Liver (tissue), 9 donors: ENCODE measurements around the gene ZNF629. TPM values are rescaled to one million over a fixed set of nuclear protein-coding genes. Genes with fewer than 3 reads are reported as not detected.

Experiments used
- DNase-seq: peaks from one replicate; pipeline ENCODE4 v3.0.0-alpha.2; 2017; ENCODE audit warnings: low spot score
- H3K27ac ChIP-seq, 2 donors: one replicate each; pipeline ENCODE4 v1.7.0; 2013; ENCODE audit warnings: inconsistent platforms in 2 of 2, low read length in 2 of 2, control low read depth in 1 of 2, low read depth in 1 of 2, mild to moderate bottlenecking in 1 of 2
- H3K27me3 ChIP-seq, 4 donors: one replicate each; pipeline versions ENCODE4 v1.6.1 to v1.7.0; 2013; ENCODE audit warnings: low read length in 3 of 4, inconsistent platforms in 1 of 4, mild to moderate bottlenecking in 1 of 4, moderate library complexity in 1 of 4; ENCODE audit not compliant: control insufficient read depth in 4 of 4, insufficient read depth in 4 of 4
- H3K36me3 ChIP-seq, 4 donors: one replicate each; pipeline versions ENCODE4 v1.6.1 to v1.7.0; 2013; ENCODE audit warnings: low read length in 3 of 4, mild to moderate bottlenecking in 3 of 4, low read depth in 1 of 4, moderate library complexity in 1 of 4; ENCODE audit not compliant: control insufficient read depth in 4 of 4, insufficient read depth in 3 of 4
- H3K4me1 ChIP-seq, 4 donors: one replicate each; pipeline versions ENCODE4 v1.6.1 to v1.7.0; 2013; ENCODE audit warnings: low read length in 3 of 4, mild to moderate bottlenecking in 3 of 4, moderate library complexity in 1 of 4; ENCODE audit not compliant: control insufficient read depth in 4 of 4, insufficient read depth in 4 of 4
- H3K4me3 ChIP-seq, 3 donors: one replicate each; pipeline versions ENCODE4 v1.6.1 to v1.7.0; 2013; ENCODE audit warnings: low read length in 3 of 3, control low read depth in 1 of 3, low read depth in 1 of 3, mild to moderate bottlenecking in 1 of 3
- H3K9ac ChIP-seq, 2 donors: one replicate each; pipeline ENCODE4 v1.7.0; 2013; ENCODE audit warnings: low read length in 2 of 2, mild to moderate bottlenecking in 2 of 2, moderate library complexity in 2 of 2, control low read depth in 1 of 2, low read depth in 1 of 2
- H3K9me3 ChIP-seq, 4 donors: one replicate each; pipeline versions ENCODE4 v1.6.1 to v1.7.0; 2013; ENCODE audit warnings: low read length in 3 of 4; ENCODE audit not compliant: control insufficient read depth in 4 of 4
- ATF3 ChIP-seq: IDR thresholded peaks from 2 replicates; pipeline ENCODE4 v1.6.1; 2016; ENCODE audit warnings: antibody characterized with exemption
- CTCF ChIP-seq: fragments of 150-350 bp; IDR thresholded peaks from 2 replicates; pipeline ENCODE4 v1.5.1; 2017; ENCODE audit warnings: improper control_type of control experiment, low read depth, low read length; ENCODE audit not compliant: missing input control
- EGR1 ChIP-seq, 2 donors: IDR thresholded peaks; 2 replicates each; pipeline ENCODE4 v1.6.1; 2016 to 2018; ENCODE audit warnings: antibody characterized with exemption in 2 of 2, low read depth in 2 of 2
- FOXA1 ChIP-seq: IDR thresholded peaks from 2 replicates; pipeline ENCODE4 v1.6.1; 2016; ENCODE audit warnings: antibody characterized with exemption
- GABPA ChIP-seq, 2 donors: IDR thresholded peaks in 1 of 2; conservative IDR thresholded peaks in 1 of 2; 2 replicates each; pipeline ENCODE4 v1.6.1; 2016; ENCODE audit warnings: antibody characterized with exemption in 2 of 2, mild to moderate bottlenecking in 1 of 2, moderate library complexity in 1 of 2
- HNF4A ChIP-seq, 2 donors: conservative IDR thresholded peaks; 2 replicates each; pipeline ENCODE4 v1.6.1; 2016; ENCODE audit warnings: antibody characterized with exemption in 2 of 2, mild to moderate bottlenecking in 2 of 2
- HNF4G ChIP-seq: IDR thresholded peaks from 2 replicates; pipeline ENCODE4 v1.6.1; 2016; ENCODE audit warnings: antibody characterized with exemption
- JUND ChIP-seq, 2 donors: IDR thresholded peaks; 2 replicates each; pipeline ENCODE4 v1.6.1; 2016; ENCODE audit warnings: antibody characterized with exemption in 2 of 2
- NR2F2 ChIP-seq: IDR thresholded peaks from 2 replicates; pipeline ENCODE4 v1.6.1; 2016; ENCODE audit warnings: antibody characterized with exemption
- RAD21 ChIP-seq, 2 donors: IDR thresholded peaks; 2 replicates each; pipeline ENCODE4 v1.6.1; 2016; ENCODE audit warnings: antibody characterized with exemption in 2 of 2, mild to moderate bottlenecking in 2 of 2
- RXRA ChIP-seq, 2 donors: IDR thresholded peaks; 2 replicates each; pipeline ENCODE4 v1.6.1; 2017 to 2018; ENCODE audit warnings: antibody characterized with exemption in 2 of 2, mild to moderate bottlenecking in 1 of 2
- SP1 ChIP-seq: IDR thresholded peaks from 2 replicates; pipeline ENCODE4 v1.6.1; 2018; ENCODE audit warnings: antibody characterized with exemption, mild to moderate bottlenecking
- TAF1 ChIP-seq: conservative IDR thresholded peaks from 2 replicates; pipeline ENCODE4 v1.6.1; 2016; ENCODE audit warnings: antibody characterized with exemption, mild to moderate bottlenecking
- YY1 ChIP-seq: IDR thresholded peaks from 2 replicates; pipeline ENCODE4 v1.6.1; 2016; ENCODE audit warnings: antibody characterized with exemption, mild to moderate bottlenecking
- WGBS: extraction: QIAGEN DNeasy Blood & Tissue Kit; methylation state at CpG from one replicate; pipeline ENCODE4 v1.1.7; 2013; 5-methylcytosine and 5-hydroxymethylcytosine counted together
- polyA plus RNA-seq, 2 donors: library from polyadenylated mRNA; stranded (reverse) in 1 of 2; unstranded in 1 of 2; fragments of 200-250 nt in 1 of 2; fragments of >200 nt in 1 of 2; fragmentation: Nextera tagmentation in 1 of 2; extraction: Ambion mirVana in 1 of 2; gene quantifications; one replicate each; pipeline versions ENCODE4 v1.2.1 to v1.2.3, GENCODE V29; 2013 to 2015
- total RNA-seq, 2 donors: library from RNA; depleted of rRNA; stranded (reverse); fragments of >200 nt; gene quantifications; one replicate each; pipeline ENCODE4 v1.2.3, GENCODE V29; 2014
- donor health status: healthy.
- donor health status: healthy.
- donor health status: healthy.
- donor health status: healthy.
- donor health status: healthy.

Gene ZNF629
- total RNA-seq (1 to 10 TPM; 3.3 to 4.2 TPM), polyA plus RNA-seq (1 to 10 TPM in 1 of 2 donors, under 1 TPM in 1; 0.86 to 3.5 TPM)

GRCh38 chr16:30786936-30787612 lies at the start of gene ZNF629:
Gene ZNF629, minus strand, starts transcription at chr16:30787205. Its CDS starts 2,723 bp downstream, at chr16:30784482.
- 1% methylated on average over 37 of the region's 37 CpGs for WGBS
- Histone ChIP-seq H3K27me3 (no peaks in the 10 kb centered on the region), H3K4me3 (peak within 1 kb of the TSS; percentile 84 to 98 (median 92)), H3K36me3 (peaks cover 0 to 14% (median 4%) of the 10 kb centered on the region in 4 donors), H3K9me3 (no peaks in the 10 kb centered on the region), H3K27ac (peak within 1 kb of the TSS; percentile 39 to 56), H3K4me1 (peaks cover 5 to 20% (median 11%) of the 10 kb centered on the region in 4 donors), H3K9ac (peak within 1 kb of the TSS in 1 of 2 donors; percentile 50)
- DNase-seq: peak; percentile 63
- TF ChIP-seq SP1 (peak; percentile 43), JUND (IDR thresholded peaks at IDR 0.05) (no peak), RAD21 (IDR thresholded peaks at IDR 0.05) (peak; percentile 27 to 48), RXRA (IDR thresholded peaks at IDR 0.05) (peak; percentile 55 to 85), FOXA1 (no peak), EGR1 (IDR thresholded peaks at IDR 0.05; ENCODE audit: low read depth in 2 of 2) (peak; percentile 15 to 52), NR2F2 (peak; percentile 88), GABPA (IDR thresholded peaks at IDR 0.05 in 1 of 2, conservative IDR thresholded peaks at IDR 0.05 in 1 of 2) (peak; percentile 74 to 89), HNF4A (conservative IDR thresholded peaks at IDR 0.05) (peak; percentile 11), CTCF (no peak), HNF4G (peak; percentile 11), YY1 (peak; percentile 49), TAF1 (peak; percentile 24)

- Histone ChIP-seq H3K9ac (no peak overlapping the region), H3K9me3 (no peaks in the 10 kb centered on the region), H3K4me3 (no peak overlapping the region), H3K27ac (no peak overlapping the region), H3K36me3 (no peaks in the 10 kb centered on the region), H3K27me3 (no peaks in the 10 kb centered on the region), H3K4me1 (no peaks in the 10 kb centered on the region)
- DNase-seq: no peak
- WGBS: 97% methylated on average over 44 of the region's 44 CpGs
- no peak for TF ChIP-seq ATF3
- no peak for TF ChIP-seq GABPA (IDR thresholded peaks at IDR 0.05 in 1 of 2, conservative IDR thresholded peaks at IDR 0.05 in 1 of 2)
- TF ChIP-seq HNF4A (conservative IDR thresholded peaks at IDR 0.05): no peak
- no peak for TF ChIP-seq CTCF
- no peak for TF ChIP-seq RAD21 (IDR thresholded peaks at IDR 0.05)
- no peak for TF ChIP-seq HNF4G
- TF ChIP-seq FOXA1: no peak
Observed at GRCh38 chr16:30834130-30834740, 47.2 kb upstream of the ZNF629 start.
